ENCODE results near the gene SNAI1.
"Not testable (repeated sequence)": the region's sequence is repeated elsewhere in the genome, so short reads cannot be mapped to it uniquely, and the experiment has no call there.

Gene SNAI1

GRCh38 chr20:49982346-49983122 lies at the start of gene SNAI1:
Gene SNAI1 (plus strand): TSS chr20:49982980. CDS start chr20:49983060, 80 bp downstream.
- DNase-seq: peak; percentile 80 to 81

GRCh38 chr20:49935746-49936152 lies 47.0 kb upstream of the SNAI1 start:
- peak in 1 of 2 donors; percentile 29 for DNase-seq

- DNase-seq: peak; percentile 93
Observed at GRCh38 chr20:49936153-49937026, 46.4 kb upstream of the SNAI1 start, which contains the start of gene RNF114. Gene RNF114 (plus strand): TSS chr20:49936397. CDS start chr20:49936413, 16 bp downstream.

GRCh38 chr20:49937027-49937929 lies 45.5 kb upstream of the SNAI1 start:
- DNase-seq: no peak

- no peak for DNase-seq
Observed at GRCh38 chr20:49938173-49939163, 44.3 kb upstream of the SNAI1 start.

GRCh38 chr20:49941456-49941855 lies 41.3 kb upstream of the SNAI1 start:
- no peak for DNase-seq

GRCh38 chr20:49942303-49942702 lies 40.5 kb upstream of the SNAI1 start:
- no peak for DNase-seq

GRCh38 chr20:49942942-49943341 lies 39.8 kb upstream of the SNAI1 start:
- DNase-seq: no peak

GRCh38 chr20:49945306-49945700 lies 37.5 kb upstream of the SNAI1 start:
- DNase-seq: no peak

GRCh38 chr20:49945701-49946477 lies 36.9 kb upstream of the SNAI1 start:
- no peak for DNase-seq

GRCh38 chr20:49948178-49948577 lies 34.6 kb upstream of the SNAI1 start:
- no peak for DNase-seq

GRCh38 chr20:49948809-49949507 lies 33.8 kb upstream of the SNAI1 start:
- no peak for DNase-seq

- no peak for DNase-seq
Observed at GRCh38 chr20:49951151-49951550, 31.6 kb upstream of the SNAI1 start.

GRCh38 chr20:49955167-49955566 lies 27.6 kb upstream of the SNAI1 start:
- DNase-seq: no peak

- not testable (repeated sequence) for DNase-seq
Observed at GRCh38 chr20:49955830-49956396, 26.9 kb upstream of the SNAI1 start.

- no peak for DNase-seq
Observed at GRCh38 chr20:49956689-49957088, 26.1 kb upstream of the SNAI1 start.

- not testable (repeated sequence) for DNase-seq
Observed at GRCh38 chr20:49957089-49957938, 25.5 kb upstream of the SNAI1 start.

- DNase-seq: no peak
Observed at GRCh38 chr20:49961413-49961812, 21.4 kb upstream of the SNAI1 start.

All from stimulated activated CD4-positive, alpha-beta T cell treated with anti-CD3 and anti-CD28 coated beads, Interleukin-2, amount 100 ng/mL, for 24 hours (primary cell).